A549 treated with dexamethasone at 1 μM for 4 hours (cell line): ENCODE results near the gene FGF8. TPM values are rescaled to one million over a fixed set of nuclear protein-coding genes. Genes with fewer than 3 reads are reported as not detected.

Experiments
- total RNA-seq: library from RNA; stranded (reverse); fragments of 200-300 nt; extraction: Qiagen RNA extraction; gene quantifications from 5 replicates; pipeline ENCODE4 v1.2.3, GENCODE V29; 2022

FGF8 gene, protein sequence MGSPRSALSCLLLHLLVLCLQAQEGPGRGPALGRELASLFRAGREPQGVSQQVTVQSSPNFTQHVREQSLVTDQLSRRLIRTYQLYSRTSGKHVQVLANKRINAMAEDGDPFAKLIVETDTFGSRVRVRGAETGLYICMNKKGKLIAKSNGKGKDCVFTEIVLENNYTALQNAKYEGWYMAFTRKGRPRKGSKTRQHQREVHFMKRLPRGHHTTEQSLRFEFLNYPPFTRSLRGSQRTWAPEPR
- not detected in 5 replicates for total RNA-seq

DNA sequence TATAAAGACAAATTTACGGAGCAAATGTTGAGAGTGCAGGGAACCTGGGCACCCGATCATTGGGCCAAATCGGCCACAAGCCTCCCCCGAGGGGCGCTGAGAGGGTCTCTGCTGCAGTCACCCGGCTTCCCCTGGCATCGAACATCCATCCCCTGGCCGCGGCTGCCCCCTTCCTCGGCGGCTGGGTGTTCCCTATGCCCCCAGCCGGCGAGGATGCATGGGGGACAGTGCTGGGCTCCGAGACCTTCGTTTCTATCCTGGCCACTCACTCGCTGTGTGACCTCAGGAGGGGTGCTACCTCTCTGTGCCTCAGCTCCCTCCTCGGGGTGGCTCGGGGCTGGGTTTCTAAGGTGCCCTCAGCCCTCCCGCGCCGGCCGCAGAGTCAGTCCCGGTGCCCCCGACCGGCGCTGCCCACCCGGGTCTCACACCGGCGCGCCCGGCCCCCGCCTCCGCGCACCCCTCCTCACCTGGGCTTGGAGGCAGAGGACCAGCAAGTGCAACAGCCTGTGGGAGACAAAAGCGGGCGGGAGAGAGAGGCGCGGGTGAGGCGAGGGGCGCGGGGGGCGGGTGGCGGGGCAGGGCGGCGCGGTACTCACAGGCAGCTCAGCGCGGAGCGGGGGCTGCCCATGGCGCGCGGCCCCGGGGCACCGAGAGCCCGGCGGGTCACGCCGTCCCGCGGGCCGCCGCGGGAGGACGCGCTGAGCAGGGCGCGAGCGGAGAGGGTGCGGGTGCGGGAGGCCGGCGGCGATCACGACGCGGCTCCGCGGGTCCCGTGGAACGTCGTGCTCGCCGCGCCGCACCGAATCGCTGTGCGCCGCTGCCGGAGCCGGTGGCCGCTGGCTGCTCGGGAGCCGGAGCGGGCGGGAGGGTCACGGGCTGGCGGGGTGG is at the start of gene FGF8:
TSS of gene FGF8 (minus strand) at position 842 of the 888 bp plus-strand sequence. CDS start at position 628, 214 bp downstream.

DNA sequence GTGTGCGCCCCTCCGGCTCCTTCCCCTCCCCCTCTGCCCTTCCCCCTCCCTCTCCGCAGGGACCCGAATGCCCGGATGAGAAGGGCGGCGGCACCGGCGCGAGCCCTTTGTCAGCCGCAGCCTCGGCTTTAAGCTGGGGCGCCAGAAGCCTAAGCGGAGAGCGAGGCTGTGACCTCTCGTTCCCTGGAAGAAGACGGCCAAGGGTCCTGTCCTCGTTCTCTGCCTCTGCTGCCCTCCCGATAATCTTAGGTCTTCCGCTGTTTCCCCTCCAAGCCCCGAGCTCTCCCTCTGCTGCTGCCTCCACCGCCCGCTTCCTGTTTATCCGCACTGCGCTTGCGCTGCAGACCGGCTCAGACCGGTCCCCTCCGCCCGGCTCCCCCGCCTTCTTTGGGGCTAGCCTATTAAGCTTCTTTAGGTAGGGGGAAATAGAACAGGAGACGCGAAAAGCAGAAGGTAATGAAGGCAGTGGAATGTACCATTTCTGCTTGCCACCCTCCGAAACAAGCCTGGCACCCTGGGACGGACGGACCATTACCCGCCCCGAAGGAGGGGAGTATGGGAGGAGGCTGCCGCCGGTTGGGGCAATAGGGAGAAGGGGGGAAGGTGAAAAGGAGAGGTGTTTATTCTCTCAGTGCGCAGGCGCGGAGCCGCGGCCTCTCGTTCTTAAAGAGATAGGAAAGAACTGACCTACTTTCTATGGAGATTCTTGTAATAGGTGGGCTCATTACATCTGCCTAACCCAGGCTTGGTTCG is 42.4 kb upstream of the FGF8 start, which contains the start of gene OGA:
TSS of gene OGA (minus strand) at position 326 of the 753 bp plus-strand sequence. CDS start 422 bp downstream, outside the sequence.

GRCh38 chr10:101782811-101783735 is 7.2 kb upstream of the FGF8 start, which contains the start of gene NPM3:
TSS of gene NPM3 (minus strand) at chr10:101783446. CDS start at chr10:101783390, 56 bp downstream.

Other genes starting within 250 kb of the FGF8 start
- gene POLL, start 187.9 kb downstream of the FGF8 start, total RNA-seq, result 12.8 to 16.8 TPM (median 13.7 TPM) in 5 replicates
- gene DPCD, start 187.8 kb downstream of the FGF8 start, total RNA-seq, result 28.7 to 42.2 TPM (median 29.9 TPM) in 5 replicates
- gene FBXW4, start 80.9 kb downstream of the FGF8 start, total RNA-seq, result 22.9 to 29.3 TPM (median 24.4 TPM) in 5 replicates
- gene NPM3, start 7.3 kb upstream of the FGF8 start, total RNA-seq, result 98.7 to 118 TPM (median 105 TPM) in 5 replicates
- gene OGA, start 42.3 kb upstream of the FGF8 start, total RNA-seq, result 67.0 to 82.8 TPM (median 71.7 TPM) in 5 replicates
- 0.54 to 0.87 TPM (median 0.70 TPM) in 5 replicates for gene KCNIP2, start 67.7 kb upstream of the FGF8 start, total RNA-seq